ENCODE measurements around the gene PDZD2. TPM values are rescaled to one million over a fixed set of nuclear protein-coding genes. Genes with fewer than 3 reads are reported as not detected.

PDZD2 gene
- total and polyA plus RNA-seq, 2 donors (not counting 3 experiments of a cell fraction or from before 2014, with no cell fraction given): 0.66 to 6.9 TPM

- Histone ChIP-seq H3K9ac (replicated peaks; ENCODE audit: extremely low read depth, insufficient read depth, low read length) (no peak overlapping the region), H3K9me3 (replicated peaks; ENCODE audit: control insufficient read depth, insufficient read depth, low read length) (no peaks in the 10 kb centered on the region), H3K4me3 (replicated peaks in 1 of 3; ENCODE audit: insufficient read depth in 1 of 3, low read depth in 1 of 3, low read length in 3 of 3) (no peak overlapping the region), H3K4me2 (ENCODE audit: insufficient read depth, low read length) (no peak overlapping the region), H3K27ac (ENCODE audit: insufficient read depth, low read depth, low read length) (no peak overlapping the region), H3K4me1 (ENCODE audit: control insufficient read depth, extremely low read depth, insufficient read depth, low read length) (no peaks in the 10 kb centered on the region), H3K9me1 (replicated peaks; ENCODE audit: control insufficient read depth, extremely low read depth, insufficient read depth, low read length) (no peaks in the 10 kb centered on the region), H3K27me3 (ENCODE audit: control insufficient read depth in 2 of 2, insufficient read depth in 2 of 2, low read length in 2 of 2) (no peaks in the 10 kb centered on the region), H4K20me1 (replicated peaks; ENCODE audit: control insufficient read depth, extremely low read depth, insufficient read depth, low read length) (no peaks in the 10 kb centered on the region), H2AFZ (ENCODE audit: low read depth, low read length) (no peak overlapping the region), H3K36me3 (ENCODE audit: control insufficient read depth in 2 of 2, extremely low read depth in 1 of 2, insufficient read depth in 2 of 2, low read length in 2 of 2) (no peaks in the 10 kb centered on the region), H3K79me2 (ENCODE audit: control insufficient read depth, insufficient read depth, low read length) (no peaks in the 10 kb centered on the region)
- FAIRE-seq (no peak), DNase-seq (ENCODE audit: low read depth, low spot score) (no peak)
- intact Hi-C loops (cut with micrococcal nuclease): no loop called here
- no TSS peak for BruUV-seq (replicated peaks)
- TF ChIP-seq EZH2 (IDR thresholded peaks at IDR 0.05; ENCODE audit: borderline replicate concordance, low read depth, low read length, severe bottlenecking) (no peak), MAX (IDR thresholded peaks at IDR 0.05; ENCODE audit: insufficient read depth, insufficient read length) (no peak), MYC (IDR thresholded peaks at IDR 0.05; ENCODE audit: low read depth, low read length) (no peak), POLR2A (IDR thresholded peaks at IDR 0.05; ENCODE audit: low read depth, low read length) (no peak), POLR2AphosphoS5 (IDR thresholded peaks at IDR 0.05; ENCODE audit: insufficient read depth, low read depth, low read length) (no peak), GATA2 (IDR thresholded peaks at IDR 0.05; ENCODE audit: insufficient read depth, insufficient read length, low read depth, low read length) (no peak), CTCF (IDR thresholded peaks at IDR 0.05; ENCODE audit: extremely low read depth in 1 of 2, insufficient read depth in 1 of 2, low read depth in 1 of 2, low read length in 2 of 2) (no peak), FOS (IDR thresholded peaks at IDR 0.05; ENCODE audit: borderline replicate concordance, insufficient read depth, low read length) (no peak), JUN (IDR thresholded peaks at IDR 0.05; ENCODE audit: borderline replicate concordance, insufficient read depth, insufficient read length, low read depth) (no peak)
- CTCF ChIA-PET: no interaction called here
- dilution Hi-C loops (cut with MboI; ENCODE audit: extremely low pct_ligation_motif_present, low sequenced_read_pairs): no loop called here
- POLR2A ChIA-PET: no interaction called here
Observed at GRCh38 chr5:31986101-31986500, 347.2 kb downstream of the PDZD2 start.

All from endothelial cell of umbilical vein (primary cell).